Liver (tissue), 9 donors: ENCODE results near the gene PPY. TPM values are rescaled to one million over a fixed set of nuclear protein-coding genes. Genes with fewer than 3 reads are reported as not detected.
A peak's percentile ranks its signal among the peaks of the same experiment; 100 is the strongest.

ENCODE experiments used
- DNase-seq: peaks from one replicate; pipeline ENCODE4 v3.0.0-alpha.2; 2017; ENCODE audit warnings: low spot score
- H3K27ac ChIP-seq, 2 donors: one replicate each; pipeline ENCODE4 v1.7.0; 2013; ENCODE audit warnings: inconsistent platforms in 2 of 2, low read length in 2 of 2, control low read depth in 1 of 2, low read depth in 1 of 2, mild to moderate bottlenecking in 1 of 2
- H3K27me3 ChIP-seq, 4 donors: one replicate each; pipeline versions ENCODE4 v1.6.1 to v1.7.0; 2013; ENCODE audit warnings: low read length in 3 of 4, inconsistent platforms in 1 of 4, mild to moderate bottlenecking in 1 of 4, moderate library complexity in 1 of 4; ENCODE audit not compliant: control insufficient read depth in 4 of 4, insufficient read depth in 4 of 4
- H3K36me3 ChIP-seq, 4 donors: one replicate each; pipeline versions ENCODE4 v1.6.1 to v1.7.0; 2013; ENCODE audit warnings: low read length in 3 of 4, mild to moderate bottlenecking in 3 of 4, low read depth in 1 of 4, moderate library complexity in 1 of 4; ENCODE audit not compliant: control insufficient read depth in 4 of 4, insufficient read depth in 3 of 4
- H3K4me1 ChIP-seq, 4 donors: one replicate each; pipeline versions ENCODE4 v1.6.1 to v1.7.0; 2013; ENCODE audit warnings: low read length in 3 of 4, mild to moderate bottlenecking in 3 of 4, moderate library complexity in 1 of 4; ENCODE audit not compliant: control insufficient read depth in 4 of 4, insufficient read depth in 4 of 4
- H3K4me3 ChIP-seq, 3 donors: one replicate each; pipeline versions ENCODE4 v1.6.1 to v1.7.0; 2013; ENCODE audit warnings: low read length in 3 of 3, control low read depth in 1 of 3, low read depth in 1 of 3, mild to moderate bottlenecking in 1 of 3
- H3K9ac ChIP-seq, 2 donors: one replicate each; pipeline ENCODE4 v1.7.0; 2013; ENCODE audit warnings: low read length in 2 of 2, mild to moderate bottlenecking in 2 of 2, moderate library complexity in 2 of 2, control low read depth in 1 of 2, low read depth in 1 of 2
- H3K9me3 ChIP-seq, 4 donors: one replicate each; pipeline versions ENCODE4 v1.6.1 to v1.7.0; 2013; ENCODE audit warnings: low read length in 3 of 4; ENCODE audit not compliant: control insufficient read depth in 4 of 4
- EGR1 ChIP-seq, 2 donors: IDR thresholded peaks; 2 replicates each; pipeline ENCODE4 v1.6.1; 2016 to 2018; ENCODE audit warnings: antibody characterized with exemption in 2 of 2, low read depth in 2 of 2
- FOXA2 ChIP-seq: IDR thresholded peaks from 2 replicates; pipeline ENCODE4 v1.6.1; 2016; ENCODE audit warnings: antibody characterized with exemption
- GABPA ChIP-seq, 2 donors: IDR thresholded peaks in 1 of 2; conservative IDR thresholded peaks in 1 of 2; 2 replicates each; pipeline ENCODE4 v1.6.1; 2016; ENCODE audit warnings: antibody characterized with exemption in 2 of 2, mild to moderate bottlenecking in 1 of 2, moderate library complexity in 1 of 2
- HNF4A ChIP-seq, 2 donors: conservative IDR thresholded peaks; 2 replicates each; pipeline ENCODE4 v1.6.1; 2016; ENCODE audit warnings: antibody characterized with exemption in 2 of 2, mild to moderate bottlenecking in 2 of 2
- HNF4G ChIP-seq: IDR thresholded peaks from 2 replicates; pipeline ENCODE4 v1.6.1; 2016; ENCODE audit warnings: antibody characterized with exemption
- JUND ChIP-seq, 2 donors: IDR thresholded peaks; 2 replicates each; pipeline ENCODE4 v1.6.1; 2016; ENCODE audit warnings: antibody characterized with exemption in 2 of 2
- RAD21 ChIP-seq, 2 donors: IDR thresholded peaks; 2 replicates each; pipeline ENCODE4 v1.6.1; 2016; ENCODE audit warnings: antibody characterized with exemption in 2 of 2, mild to moderate bottlenecking in 2 of 2
- RXRA ChIP-seq, 2 donors: IDR thresholded peaks; 2 replicates each; pipeline ENCODE4 v1.6.1; 2017 to 2018; ENCODE audit warnings: antibody characterized with exemption in 2 of 2, mild to moderate bottlenecking in 1 of 2
- SP1 ChIP-seq: IDR thresholded peaks from 2 replicates; pipeline ENCODE4 v1.6.1; 2018; ENCODE audit warnings: antibody characterized with exemption, mild to moderate bottlenecking
- YY1 ChIP-seq: IDR thresholded peaks from 2 replicates; pipeline ENCODE4 v1.6.1; 2016; ENCODE audit warnings: antibody characterized with exemption, mild to moderate bottlenecking
- WGBS: extraction: QIAGEN DNeasy Blood & Tissue Kit; methylation state at CpG from one replicate; pipeline ENCODE4 v1.1.7; 2013; 5-methylcytosine and 5-hydroxymethylcytosine counted together
- polyA plus RNA-seq, 2 donors: library from polyadenylated mRNA; stranded (reverse) in 1 of 2; unstranded in 1 of 2; fragments of 200-250 nt in 1 of 2; fragments of >200 nt in 1 of 2; fragmentation: Nextera tagmentation in 1 of 2; extraction: Ambion mirVana in 1 of 2; gene quantifications; one replicate each; pipeline versions ENCODE4 v1.2.1 to v1.2.3, GENCODE V29; 2013 to 2015
- total RNA-seq, 2 donors: library from RNA; depleted of rRNA; stranded (reverse); fragments of >200 nt; gene quantifications; one replicate each; pipeline ENCODE4 v1.2.3, GENCODE V29; 2014
- TF ChIP-seq, protein P1 (sequence below): IDR thresholded peaks from 2 replicates; pipeline ENCODE4 v1.6.1; 2016; ENCODE audit warnings: antibody characterized with exemption
- TF ChIP-seq, protein P2 (sequence below): IDR thresholded peaks from 2 replicates; pipeline ENCODE4 v1.6.1; 2016; ENCODE audit warnings: antibody characterized with exemption
- TF ChIP-seq, protein P3 (sequence below): IDR thresholded peaks from 2 replicates; pipeline ENCODE4 v1.6.1; 2016; ENCODE audit warnings: antibody characterized with exemption, mild to moderate bottlenecking
- TF ChIP-seq, protein P4 (sequence below): fragments of 150-350 bp; IDR thresholded peaks from 2 replicates; pipeline ENCODE4 v1.5.1; 2017; ENCODE audit warnings: improper control_type of control experiment, low read depth, low read length; ENCODE audit not compliant: missing input control
- donor health status: healthy.
- donor health status: healthy.
- donor health status: healthy.
- donor health status: healthy.
- donor health status: healthy.

Gene PPY
- total and polyA plus RNA-seq, 4 donors, result not detected

DNA sequence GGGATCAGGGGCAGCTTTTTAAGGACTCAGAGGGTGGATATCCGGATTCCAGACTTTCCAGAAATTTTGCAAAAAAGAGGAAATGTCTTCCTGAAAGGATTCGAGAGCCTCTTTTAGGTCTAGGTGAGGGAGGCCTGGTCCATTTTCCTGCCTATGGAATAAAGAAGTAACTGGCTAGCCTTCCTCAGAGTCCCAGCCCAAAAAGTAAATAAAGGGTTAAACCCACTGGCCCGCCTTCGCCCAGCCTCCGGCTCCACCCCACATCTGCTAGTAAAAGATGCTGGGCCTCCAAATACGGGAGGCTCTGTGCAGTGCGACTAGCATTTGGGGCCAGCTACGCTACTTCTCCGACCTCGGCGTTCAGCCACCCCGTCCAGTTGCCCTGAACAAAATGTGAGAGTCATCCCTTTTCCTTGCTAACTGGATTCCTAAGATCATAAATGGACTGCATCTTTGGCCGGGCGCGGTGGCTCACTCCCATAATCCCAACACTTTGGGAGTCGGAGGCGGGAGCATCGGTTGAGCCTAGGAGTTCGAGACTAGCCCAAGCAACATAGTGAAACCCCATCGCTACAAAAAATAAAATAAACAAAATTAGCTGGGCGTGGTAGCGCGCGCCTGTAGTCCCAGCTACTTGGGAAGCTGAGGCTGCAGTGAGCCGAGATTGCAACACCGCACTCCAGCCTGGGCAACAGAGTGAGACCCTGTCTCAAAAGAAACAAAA lies 34.1 kb downstream of the PPY start (continued):
- TF ChIP-seq, protein P1, sequence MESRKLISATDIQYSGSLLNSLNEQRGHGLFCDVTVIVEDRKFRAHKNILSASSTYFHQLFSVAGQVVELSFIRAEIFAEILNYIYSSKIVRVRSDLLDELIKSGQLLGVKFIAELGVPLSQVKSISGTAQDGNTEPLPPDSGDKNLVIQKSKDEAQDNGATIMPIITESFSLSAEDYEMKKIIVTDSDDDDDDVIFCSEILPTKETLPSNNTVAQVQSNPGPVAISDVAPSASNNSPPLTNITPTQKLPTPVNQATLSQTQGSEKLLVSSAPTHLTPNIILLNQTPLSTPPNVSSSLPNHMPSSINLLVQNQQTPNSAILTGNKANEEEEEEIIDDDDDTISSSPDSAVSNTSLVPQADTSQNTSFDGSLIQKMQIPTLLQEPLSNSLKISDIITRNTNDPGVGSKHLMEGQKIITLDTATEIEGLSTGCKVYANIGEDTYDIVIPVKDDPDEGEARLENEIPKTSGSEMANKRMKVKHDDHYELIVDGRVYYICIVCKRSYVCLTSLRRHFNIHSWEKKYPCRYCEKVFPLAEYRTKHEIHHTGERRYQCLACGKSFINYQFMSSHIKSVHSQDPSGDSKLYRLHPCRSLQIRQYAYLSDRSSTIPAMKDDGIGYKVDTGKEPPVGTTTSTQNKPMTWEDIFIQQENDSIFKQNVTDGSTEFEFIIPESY, result no peak
- TF ChIP-seq, protein P2, sequence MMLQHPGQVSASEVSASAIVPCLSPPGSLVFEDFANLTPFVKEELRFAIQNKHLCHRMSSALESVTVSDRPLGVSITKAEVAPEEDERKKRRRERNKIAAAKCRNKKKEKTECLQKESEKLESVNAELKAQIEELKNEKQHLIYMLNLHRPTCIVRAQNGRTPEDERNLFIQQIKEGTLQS, result no peak
- no peak for TF ChIP-seq FOXA2
- TF ChIP-seq HNF4A (conservative IDR thresholded peaks at IDR 0.05), result no peak
- no peak for TF ChIP-seq YY1
- TF ChIP-seq RXRA (IDR thresholded peaks at IDR 0.05), result no peak
- TF ChIP-seq RAD21 (IDR thresholded peaks at IDR 0.05), result no peak

DNA sequence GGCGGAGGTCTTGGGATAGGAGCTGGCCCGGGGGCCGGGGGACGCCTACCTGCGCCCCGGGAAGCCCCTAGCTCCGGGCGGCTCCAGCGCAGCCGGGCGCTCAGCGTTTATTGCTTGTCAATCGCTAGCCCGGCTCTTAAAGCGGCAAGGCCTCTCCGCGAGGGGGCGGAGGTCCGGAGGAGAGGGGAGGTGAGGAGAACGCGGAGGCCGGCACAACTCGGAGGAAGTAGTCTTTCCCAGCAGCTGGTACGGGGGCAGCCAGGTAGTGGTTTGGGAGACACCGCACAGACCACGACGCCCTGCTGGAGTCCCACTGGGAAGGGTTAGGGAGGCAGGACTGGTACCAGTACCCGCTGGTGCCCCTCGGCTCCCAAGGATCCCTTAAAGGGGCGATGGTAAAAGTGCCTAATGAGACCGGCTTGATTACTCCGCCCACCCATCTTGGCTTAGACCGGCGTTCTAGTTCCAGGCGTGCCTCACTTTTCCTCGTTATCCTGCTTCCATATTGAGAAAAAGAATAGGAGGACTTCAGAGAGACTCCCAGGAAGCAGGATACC lies 34.8 kb downstream of the PPY start, which contains the start of gene MPP2:
MPP2 (minus strand) TSS at position 112 of the 557 bp plus-strand sequence. CDS start 3,076 bp downstream, outside the sequence.
- Histone ChIP-seq H3K27ac (no peak within 1 kb of the TSS), H3K4me1 (peaks cover 0 to 13% (median 10%) of the 10 kb centered on the region in 4 donors), H3K9me3 (no peaks in the 10 kb centered on the region), H3K36me3 (no peaks in the 10 kb centered on the region), H3K27me3 (peaks cover 0 to 20% (median 9%) of the 10 kb centered on the region in 4 donors), H3K9ac (no peak within 1 kb of the TSS), H3K4me3 (peak within 1 kb of the TSS in 1 of 3 donors; percentile 32)
- WGBS, result 7% methylated on average over 36 of the region's 36 CpGs
- DNase-seq, result no peak
- TF ChIP-seq GABPA (IDR thresholded peaks at IDR 0.05 in 1 of 2, conservative IDR thresholded peaks at IDR 0.05 in 1 of 2) (no peak), JUND (IDR thresholded peaks at IDR 0.05) (no peak), YY1 (no peak)
- TF ChIP-seq, protein P3, sequence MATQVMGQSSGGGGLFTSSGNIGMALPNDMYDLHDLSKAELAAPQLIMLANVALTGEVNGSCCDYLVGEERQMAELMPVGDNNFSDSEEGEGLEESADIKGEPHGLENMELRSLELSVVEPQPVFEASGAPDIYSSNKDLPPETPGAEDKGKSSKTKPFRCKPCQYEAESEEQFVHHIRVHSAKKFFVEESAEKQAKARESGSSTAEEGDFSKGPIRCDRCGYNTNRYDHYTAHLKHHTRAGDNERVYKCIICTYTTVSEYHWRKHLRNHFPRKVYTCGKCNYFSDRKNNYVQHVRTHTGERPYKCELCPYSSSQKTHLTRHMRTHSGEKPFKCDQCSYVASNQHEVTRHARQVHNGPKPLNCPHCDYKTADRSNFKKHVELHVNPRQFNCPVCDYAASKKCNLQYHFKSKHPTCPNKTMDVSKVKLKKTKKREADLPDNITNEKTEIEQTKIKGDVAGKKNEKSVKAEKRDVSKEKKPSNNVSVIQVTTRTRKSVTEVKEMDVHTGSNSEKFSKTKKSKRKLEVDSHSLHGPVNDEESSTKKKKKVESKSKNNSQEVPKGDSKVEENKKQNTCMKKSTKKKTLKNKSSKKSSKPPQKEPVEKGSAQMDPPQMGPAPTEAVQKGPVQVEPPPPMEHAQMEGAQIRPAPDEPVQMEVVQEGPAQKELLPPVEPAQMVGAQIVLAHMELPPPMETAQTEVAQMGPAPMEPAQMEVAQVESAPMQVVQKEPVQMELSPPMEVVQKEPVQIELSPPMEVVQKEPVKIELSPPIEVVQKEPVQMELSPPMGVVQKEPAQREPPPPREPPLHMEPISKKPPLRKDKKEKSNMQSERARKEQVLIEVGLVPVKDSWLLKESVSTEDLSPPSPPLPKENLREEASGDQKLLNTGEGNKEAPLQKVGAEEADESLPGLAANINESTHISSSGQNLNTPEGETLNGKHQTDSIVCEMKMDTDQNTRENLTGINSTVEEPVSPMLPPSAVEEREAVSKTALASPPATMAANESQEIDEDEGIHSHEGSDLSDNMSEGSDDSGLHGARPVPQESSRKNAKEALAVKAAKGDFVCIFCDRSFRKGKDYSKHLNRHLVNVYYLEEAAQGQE, result no peak

DNA sequence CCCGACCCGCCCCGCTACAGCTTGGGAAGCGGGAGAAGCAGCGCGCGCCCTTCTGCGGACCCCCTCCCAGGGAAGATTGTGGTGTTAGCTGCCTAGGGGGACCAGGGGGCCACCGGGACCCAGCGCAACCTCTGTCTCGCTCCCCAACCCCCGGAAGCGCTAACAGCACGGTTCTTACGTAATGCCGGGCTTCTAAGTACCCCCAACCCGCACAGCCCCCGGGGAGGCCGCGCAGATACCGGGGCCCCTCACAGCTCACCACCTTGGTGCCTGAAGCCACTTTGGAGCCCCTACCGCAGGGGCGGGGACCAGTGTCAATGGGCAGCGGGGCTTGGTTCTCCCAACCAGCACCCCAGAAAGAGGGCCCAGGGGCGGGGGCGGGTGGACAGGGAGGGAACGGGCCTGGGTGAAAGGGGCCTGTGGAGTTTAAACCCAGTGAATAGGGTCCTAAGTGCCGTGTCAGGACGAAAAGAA lies 35.3 kb downstream of the PPY start:
- no peaks in the 10 kb centered on the region for H3K9me3 ChIP-seq
- H3K4me3 ChIP-seq, result peak overlapping the region in 1 of 3 donors; percentile 32
- H3K4me1 ChIP-seq, result peaks cover 0 to 13% (median 10%) of the 10 kb centered on the region in 4 donors
- 6% methylated on average over 29 of the region's 29 CpGs for WGBS
- no peak overlapping the region for H3K27ac ChIP-seq
- H3K27me3 ChIP-seq, result peaks cover 0 to 20% (median 10%) of the 10 kb centered on the region in 4 donors
- H3K9ac ChIP-seq, result no peak overlapping the region
- DNase-seq, result no peak
- no peaks in the 10 kb centered on the region for H3K36me3 ChIP-seq
- TF ChIP-seq, protein P4, sequence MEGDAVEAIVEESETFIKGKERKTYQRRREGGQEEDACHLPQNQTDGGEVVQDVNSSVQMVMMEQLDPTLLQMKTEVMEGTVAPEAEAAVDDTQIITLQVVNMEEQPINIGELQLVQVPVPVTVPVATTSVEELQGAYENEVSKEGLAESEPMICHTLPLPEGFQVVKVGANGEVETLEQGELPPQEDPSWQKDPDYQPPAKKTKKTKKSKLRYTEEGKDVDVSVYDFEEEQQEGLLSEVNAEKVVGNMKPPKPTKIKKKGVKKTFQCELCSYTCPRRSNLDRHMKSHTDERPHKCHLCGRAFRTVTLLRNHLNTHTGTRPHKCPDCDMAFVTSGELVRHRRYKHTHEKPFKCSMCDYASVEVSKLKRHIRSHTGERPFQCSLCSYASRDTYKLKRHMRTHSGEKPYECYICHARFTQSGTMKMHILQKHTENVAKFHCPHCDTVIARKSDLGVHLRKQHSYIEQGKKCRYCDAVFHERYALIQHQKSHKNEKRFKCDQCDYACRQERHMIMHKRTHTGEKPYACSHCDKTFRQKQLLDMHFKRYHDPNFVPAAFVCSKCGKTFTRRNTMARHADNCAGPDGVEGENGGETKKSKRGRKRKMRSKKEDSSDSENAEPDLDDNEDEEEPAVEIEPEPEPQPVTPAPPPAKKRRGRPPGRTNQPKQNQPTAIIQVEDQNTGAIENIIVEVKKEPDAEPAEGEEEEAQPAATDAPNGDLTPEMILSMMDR, result no peak
- no peak for TF ChIP-seq RXRA (IDR thresholded peaks at IDR 0.05)
- TF ChIP-seq SP1, result no peak
- no peak for TF ChIP-seq FOXA2
- no peak for TF ChIP-seq EGR1 (IDR thresholded peaks at IDR 0.05; ENCODE audit: low read depth in 2 of 2)
- TF ChIP-seq RAD21 (IDR thresholded peaks at IDR 0.05), result no peak
- no peak for TF ChIP-seq HNF4A (conservative IDR thresholded peaks at IDR 0.05)
- no peak for TF ChIP-seq HNF4G
